ENCODE data around the gene PLEKHB1.

DNA sequence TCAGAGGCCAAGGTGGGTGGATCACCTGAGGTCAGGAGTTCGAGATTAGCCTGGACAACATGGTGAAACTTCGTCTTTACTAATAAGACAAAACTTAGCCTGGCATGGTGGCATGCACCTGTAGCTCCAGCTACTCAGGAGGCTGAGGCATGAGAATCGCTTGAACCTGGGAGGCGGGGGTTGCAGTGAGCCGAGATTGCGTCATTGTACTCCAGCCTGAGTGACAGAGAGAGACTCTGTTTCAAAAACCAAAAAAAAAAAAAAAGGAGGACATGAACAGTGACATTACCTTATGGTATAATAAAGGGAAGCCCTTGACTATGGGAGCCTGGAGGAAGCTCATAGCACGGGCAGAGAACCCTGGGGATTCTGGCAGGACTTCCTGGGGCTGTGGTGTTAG is 16.5 kb upstream of the PLEKHB1 start:
- TF ChIP-seq POLR2AphosphoS5 (IDR thresholded peaks at IDR 0.05; ENCODE audit: low read depth, low read length) (no peak), TCF7L2 (IDR thresholded peaks at IDR 0.05; ENCODE audit: low read depth, low read length) (no peak), CTCF (IDR thresholded peaks at IDR 0.05) (no peak), SIN3A (IDR thresholded peaks at IDR 0.05; ENCODE audit: borderline replicate concordance, insufficient read depth, low read depth, low read length) (no peak)
- TF ChIP-seq, protein P1, sequence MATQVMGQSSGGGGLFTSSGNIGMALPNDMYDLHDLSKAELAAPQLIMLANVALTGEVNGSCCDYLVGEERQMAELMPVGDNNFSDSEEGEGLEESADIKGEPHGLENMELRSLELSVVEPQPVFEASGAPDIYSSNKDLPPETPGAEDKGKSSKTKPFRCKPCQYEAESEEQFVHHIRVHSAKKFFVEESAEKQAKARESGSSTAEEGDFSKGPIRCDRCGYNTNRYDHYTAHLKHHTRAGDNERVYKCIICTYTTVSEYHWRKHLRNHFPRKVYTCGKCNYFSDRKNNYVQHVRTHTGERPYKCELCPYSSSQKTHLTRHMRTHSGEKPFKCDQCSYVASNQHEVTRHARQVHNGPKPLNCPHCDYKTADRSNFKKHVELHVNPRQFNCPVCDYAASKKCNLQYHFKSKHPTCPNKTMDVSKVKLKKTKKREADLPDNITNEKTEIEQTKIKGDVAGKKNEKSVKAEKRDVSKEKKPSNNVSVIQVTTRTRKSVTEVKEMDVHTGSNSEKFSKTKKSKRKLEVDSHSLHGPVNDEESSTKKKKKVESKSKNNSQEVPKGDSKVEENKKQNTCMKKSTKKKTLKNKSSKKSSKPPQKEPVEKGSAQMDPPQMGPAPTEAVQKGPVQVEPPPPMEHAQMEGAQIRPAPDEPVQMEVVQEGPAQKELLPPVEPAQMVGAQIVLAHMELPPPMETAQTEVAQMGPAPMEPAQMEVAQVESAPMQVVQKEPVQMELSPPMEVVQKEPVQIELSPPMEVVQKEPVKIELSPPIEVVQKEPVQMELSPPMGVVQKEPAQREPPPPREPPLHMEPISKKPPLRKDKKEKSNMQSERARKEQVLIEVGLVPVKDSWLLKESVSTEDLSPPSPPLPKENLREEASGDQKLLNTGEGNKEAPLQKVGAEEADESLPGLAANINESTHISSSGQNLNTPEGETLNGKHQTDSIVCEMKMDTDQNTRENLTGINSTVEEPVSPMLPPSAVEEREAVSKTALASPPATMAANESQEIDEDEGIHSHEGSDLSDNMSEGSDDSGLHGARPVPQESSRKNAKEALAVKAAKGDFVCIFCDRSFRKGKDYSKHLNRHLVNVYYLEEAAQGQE (IDR thresholded peaks at IDR 0.05; ENCODE audit: insufficient read depth in 1 of 2, low read depth in 2 of 2, low read length in 1 of 2) = no peak
